ENCODE results near the gene ATP5PO. TPM values are rescaled to one million over a fixed set of nuclear protein-coding genes. Genes with fewer than 3 reads are reported as not detected.

ATP5PO gene
- total and polyA plus RNA-seq, 2 of the 13 experiments (the other 11 are each of a cell fraction or from before 2014, with no cell fraction given): 256 to 297 TPM

DNA sequence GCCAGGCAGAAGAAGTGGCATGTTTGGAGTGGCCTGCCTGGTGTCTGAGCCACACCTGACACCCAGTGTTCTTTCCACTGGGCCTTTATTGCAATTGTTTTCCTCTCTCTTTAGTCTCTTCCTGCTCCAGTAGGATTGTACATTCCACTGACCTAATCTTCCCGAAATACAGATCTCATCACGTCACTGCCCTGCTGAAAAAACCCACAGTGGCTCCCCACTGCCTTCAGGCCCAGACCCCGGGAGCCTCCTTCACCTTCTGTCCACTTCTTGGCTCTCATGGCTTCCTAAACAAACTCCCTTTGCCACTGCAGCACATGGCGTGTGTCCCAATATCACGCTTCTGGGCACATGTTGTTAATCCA is 25.3 kb upstream of the ATP5PO start:
- BruUV-seq (replicated peaks): no TSS peak
- Histone ChIP-seq H3K9ac (ENCODE audit: insufficient read depth, low read depth, low read length) (no peak overlapping the region), H2AFZ (ENCODE audit: low read length) (no peak overlapping the region), H3K4me2 (ENCODE audit: low read depth, low read length) (0 out of 2 replicates have a peak overlapping the region, but pooled peaks have one; percentile 3), H3K27me3 (ENCODE audit: control insufficient read depth in 1 of 2, insufficient read depth in 2 of 2, low read length in 2 of 2) (no peaks in the 10 kb centered on the region), H3K27ac (ENCODE audit: extremely low read length, insufficient read depth, low read length) (no peak overlapping the region), H3K4me3 (replicated peaks in 1 of 3; ENCODE audit: insufficient read depth in 1 of 3, low read depth in 2 of 3, low read length in 3 of 3) (no peak overlapping the region), H4K20me1 (ENCODE audit: insufficient read depth, low read length) (no peaks in the 10 kb centered on the region), H3K9me3 (ENCODE audit: low read length) (no peaks in the 10 kb centered on the region), H3K36me3 (replicated peaks in 1 of 2; ENCODE audit: control insufficient read depth in 1 of 2, insufficient read depth in 2 of 2, low read length in 2 of 2) (no peaks in the 10 kb centered on the region), H3K4me1 (ENCODE audit: insufficient read depth, low read length) (peaks cover 8% of the 10 kb centered on the region; the same call in 1 of the 2 replicates), H3K79me2 (ENCODE audit: insufficient read depth, low read length) (no peaks in the 10 kb centered on the region)
- TF ChIP-seq, protein P1, sequence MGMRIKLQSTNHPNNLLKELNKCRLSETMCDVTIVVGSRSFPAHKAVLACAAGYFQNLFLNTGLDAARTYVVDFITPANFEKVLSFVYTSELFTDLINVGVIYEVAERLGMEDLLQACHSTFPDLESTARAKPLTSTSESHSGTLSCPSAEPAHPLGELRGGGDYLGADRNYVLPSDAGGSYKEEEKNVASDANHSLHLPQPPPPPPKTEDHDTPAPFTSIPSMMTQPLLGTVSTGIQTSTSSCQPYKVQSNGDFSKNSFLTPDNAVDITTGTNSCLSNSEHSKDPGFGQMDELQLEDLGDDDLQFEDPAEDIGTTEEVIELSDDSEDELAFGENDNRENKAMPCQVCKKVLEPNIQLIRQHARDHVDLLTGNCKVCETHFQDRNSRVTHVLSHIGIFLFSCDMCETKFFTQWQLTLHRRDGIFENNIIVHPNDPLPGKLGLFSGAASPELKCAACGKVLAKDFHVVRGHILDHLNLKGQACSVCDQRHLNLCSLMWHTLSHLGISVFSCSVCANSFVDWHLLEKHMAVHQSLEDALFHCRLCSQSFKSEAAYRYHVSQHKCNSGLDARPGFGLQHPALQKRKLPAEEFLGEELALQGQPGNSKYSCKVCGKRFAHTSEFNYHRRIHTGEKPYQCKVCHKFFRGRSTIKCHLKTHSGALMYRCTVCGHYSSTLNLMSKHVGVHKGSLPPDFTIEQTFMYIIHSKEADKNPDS (CRISPR knock-in tag; IDR thresholded peaks at IDR 0.05): no peak
- TF ChIP-seq RAD51 (IDR thresholded peaks at IDR 0.05; ENCODE audit: borderline replicate concordance): no peak
- TF ChIP-seq, protein P2, sequence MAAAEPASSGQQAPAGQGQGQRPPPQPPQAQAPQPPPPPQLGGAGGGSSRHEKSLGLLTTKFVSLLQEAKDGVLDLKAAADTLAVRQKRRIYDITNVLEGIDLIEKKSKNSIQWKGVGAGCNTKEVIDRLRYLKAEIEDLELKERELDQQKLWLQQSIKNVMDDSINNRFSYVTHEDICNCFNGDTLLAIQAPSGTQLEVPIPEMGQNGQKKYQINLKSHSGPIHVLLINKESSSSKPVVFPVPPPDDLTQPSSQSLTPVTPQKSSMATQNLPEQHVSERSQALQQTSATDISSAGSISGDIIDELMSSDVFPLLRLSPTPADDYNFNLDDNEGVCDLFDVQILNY (CRISPR knock-in tag; conservative IDR thresholded peaks at IDR 0.05): no peak
- TF ChIP-seq ZNF484 (CRISPR knock-in tag; IDR thresholded peaks at IDR 0.05; ENCODE audit: borderline replicate concordance, low read depth): no peak
- TF ChIP-seq CAMTA2 (CRISPR knock-in tag; IDR thresholded peaks at IDR 0.05; ENCODE audit: borderline replicate concordance): no peak
- TF ChIP-seq ZFX (CRISPR knock-in tag; IDR thresholded peaks at IDR 0.05; ENCODE audit: low read depth): no peak
- no peak for TF ChIP-seq ZNF558 (CRISPR knock-in tag; IDR thresholded peaks at IDR 0.05; ENCODE audit: borderline replicate concordance)
- in situ Hi-C loops (cut with HindIII; ENCODE audit: extremely low pct_ligation_motif_present, low pct_unique_long_range_greater_than_20kb): no loop called here
- 22% methylated on average over 5 of the region's 5 CpGs for WGBS (ENCODE audit: low lambda C conversion rate)
- ATAC-seq (no peak), DNase-seq (ENCODE audit: low spot score) (no peak), FAIRE-seq (no peak)
- intact Hi-C loops (cut with micrococcal nuclease; ENCODE audit: unreplicated experiment): no loop called here
- ChIA-PET POLR2A (no interaction called here), CTCF (ENCODE audit: low intra/inter-chr PET ratio, low total read pairs) (no interaction called here)
